Gastrocnemius medialis (tissue), 4 donors: ENCODE data around the gene NRF1. TPM values are rescaled to one million over a fixed set of nuclear protein-coding genes. Genes with fewer than 3 reads are reported as not detected.

Experiments
- ATAC-seq, 2 donors: fragments of 150-250 bp; one replicate each; pipeline ENCODE4 v1.9.1; 2016
- DNase-seq, 2 donors: peaks; one replicate each; pipeline ENCODE4 v3.0.0-alpha.2; 2019
- H3K27ac ChIP-seq, 4 donors: fragments of 200-600 bp; sonication (generic); 1 replicate in 1 of 4; 2 replicates in 3 of 4; pipeline ENCODE4 v1.5.1; 2016 to 2018; ENCODE audit warnings: mild to moderate bottlenecking in 2 of 4, moderate library complexity in 1 of 4
- H3K27me3 ChIP-seq, 3 donors: fragments of 200-600 bp; sonication (generic) in 2 of 3; 1 replicate in 1 of 3; 2 replicates in 2 of 3; pipeline versions ENCODE4 v1.5.1 to v1.6.0; 2016 to 2019; ENCODE audit warnings: mild to moderate bottlenecking in 1 of 3, moderate library complexity in 1 of 3
- H3K36me3 ChIP-seq, 2 donors: fragments of 200-600 bp; sonication (generic) in 1 of 2; one replicate each; pipeline ENCODE4 v1.5.1; 2017 to 2018
- H3K4me1 ChIP-seq, 2 donors: fragments of 200-600 bp; sonication (generic) in 1 of 2; one replicate each; pipeline ENCODE4 v1.5.1; 2016 to 2017; ENCODE audit warnings: mild to moderate bottlenecking in 2 of 2
- H3K4me3 ChIP-seq, 4 donors: fragments of 200-600 bp; sonication (generic) in 3 of 4; 1 replicate in 1 of 4; 2 replicates in 3 of 4; pipeline ENCODE4 v1.5.1; 2016 to 2019; ENCODE audit warnings: mild to moderate bottlenecking in 2 of 4
- H3K9me3 ChIP-seq, 3 donors: fragments of 200-600 bp; sonication (generic) in 2 of 3; 1 replicate in 1 of 3; 2 replicates in 2 of 3; pipeline ENCODE4 v1.5.1; 2016 to 2019
- POLR2A ChIP-seq, 2 donors: fragments of 450-650 bp; IDR thresholded peaks; one replicate each; pipeline ENCODE4 v1.6.1; 2017; ENCODE audit warnings: antibody characterized with exemption in 2 of 2, mild to moderate bottlenecking in 2 of 2, moderate library complexity in 2 of 2
- in situ Hi-C, 4 donors: fragments of 200-750 bp; cut with MboI; loops; one replicate each; pipeline versions ENCODE4 v1.15.0 to v1.8.0; 2017; ENCODE audit warnings: low sequenced_read_pairs in 4 of 4
- intact Hi-C: fragments of 100-400 bp; cut with DNase I; formaldehyde crosslinking; loops from one replicate; pipeline ENCODE4 v1.15.1; 2023; ENCODE audit warnings: low total_unique reads
- total RNA-seq, 4 donors: library from RNA; depleted of rRNA; stranded (reverse); fragments of >200 nt; gene quantifications; one replicate each; pipeline versions ENCODE4 v1.1.0 to v1.2.3, GENCODE V29; 2016
- TF ChIP-seq, protein P1 (sequence below), 5 experiments: fragments of 450-650 bp in 3 of 5; fragments of 200-600 bp in 2 of 5; sonication (generic) in 2 of 5; IDR thresholded peaks in 4 of 5; conservative IDR thresholded peaks in 1 of 5; 1 replicate in 4 of 5; 2 replicates in 1 of 5; pipeline ENCODE4 v1.5.1; 2016 to 2019; ENCODE audit warnings: antibody characterized with exemption in 5 of 5, mild to moderate bottlenecking in 3 of 5, moderate library complexity in 3 of 5

The NRF1 gene
- total RNA-seq, 4 donors from 2014 or later = 11.3 to 26.3 (median 18.0) TPM

- Histone ChIP-seq H3K27ac (no peak overlapping the region), H3K27me3 (no peaks in the 10 kb centered on the region), H3K9me3 (no peaks in the 10 kb centered on the region), H3K4me3 (no peak overlapping the region), H3K36me3 (no peaks in the 10 kb centered on the region), H3K4me1 (no peaks in the 10 kb centered on the region)
- intact Hi-C loops (no loop called here), in situ Hi-C loops (no loop called here)
- DNase-seq (no peak), ATAC-seq (no peak)
- no peak for TF ChIP-seq POLR2A (IDR thresholded peaks at IDR 0.05)
- TF ChIP-seq, protein P1, sequence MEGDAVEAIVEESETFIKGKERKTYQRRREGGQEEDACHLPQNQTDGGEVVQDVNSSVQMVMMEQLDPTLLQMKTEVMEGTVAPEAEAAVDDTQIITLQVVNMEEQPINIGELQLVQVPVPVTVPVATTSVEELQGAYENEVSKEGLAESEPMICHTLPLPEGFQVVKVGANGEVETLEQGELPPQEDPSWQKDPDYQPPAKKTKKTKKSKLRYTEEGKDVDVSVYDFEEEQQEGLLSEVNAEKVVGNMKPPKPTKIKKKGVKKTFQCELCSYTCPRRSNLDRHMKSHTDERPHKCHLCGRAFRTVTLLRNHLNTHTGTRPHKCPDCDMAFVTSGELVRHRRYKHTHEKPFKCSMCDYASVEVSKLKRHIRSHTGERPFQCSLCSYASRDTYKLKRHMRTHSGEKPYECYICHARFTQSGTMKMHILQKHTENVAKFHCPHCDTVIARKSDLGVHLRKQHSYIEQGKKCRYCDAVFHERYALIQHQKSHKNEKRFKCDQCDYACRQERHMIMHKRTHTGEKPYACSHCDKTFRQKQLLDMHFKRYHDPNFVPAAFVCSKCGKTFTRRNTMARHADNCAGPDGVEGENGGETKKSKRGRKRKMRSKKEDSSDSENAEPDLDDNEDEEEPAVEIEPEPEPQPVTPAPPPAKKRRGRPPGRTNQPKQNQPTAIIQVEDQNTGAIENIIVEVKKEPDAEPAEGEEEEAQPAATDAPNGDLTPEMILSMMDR (IDR thresholded peaks at IDR 0.05 in 4 of 5, conservative IDR thresholded peaks at IDR 0.05 in 1 of 5) = no peak
Observed at GRCh38 chr7:129769866-129770808, 158.6 kb downstream of the NRF1 start.

GRCh38 chr7:129771201-129771927, 159.8 kb downstream of the NRF1 start:
- in situ Hi-C loops (no loop called here), intact Hi-C loops (no loop called here)
- Histone ChIP-seq H3K4me3 (no peak overlapping the region), H3K9me3 (no peaks in the 10 kb centered on the region), H3K27ac (no peak overlapping the region), H3K4me1 (no peaks in the 10 kb centered on the region), H3K27me3 (no peaks in the 10 kb centered on the region), H3K36me3 (no peaks in the 10 kb centered on the region)
- ATAC-seq (no peak), DNase-seq (no peak)
- TF ChIP-seq, protein P1 (IDR thresholded peaks at IDR 0.05 in 4 of 5, conservative IDR thresholded peaks at IDR 0.05 in 1 of 5) = no peak
- no peak for TF ChIP-seq POLR2A (IDR thresholded peaks at IDR 0.05)

DNA sequence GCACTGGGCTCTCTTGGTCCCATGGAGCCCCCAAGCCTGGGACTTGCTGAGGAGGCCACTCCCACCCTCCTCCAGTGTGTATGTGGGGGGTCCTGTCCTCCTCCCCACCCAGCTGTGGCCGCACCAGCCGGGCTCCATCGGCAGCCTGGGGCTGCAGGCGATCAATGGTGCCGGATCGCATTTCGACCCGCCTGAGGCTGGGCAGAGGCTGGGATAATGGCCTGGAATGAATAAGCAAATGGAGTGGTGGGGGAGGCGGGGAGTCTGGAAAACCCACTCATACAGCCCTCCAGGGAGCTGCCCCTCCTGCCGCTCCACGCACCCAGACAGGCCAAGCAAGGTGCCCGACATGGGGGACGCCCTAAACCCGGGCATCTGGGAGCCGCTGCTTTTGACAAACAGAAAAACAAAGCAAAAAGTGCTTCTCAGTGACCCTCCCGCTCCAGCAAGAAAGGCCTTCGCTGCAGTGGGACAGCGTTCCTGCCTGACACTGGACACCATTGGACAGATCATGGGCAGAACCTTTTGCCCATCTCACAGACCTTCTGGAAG, 160.5 kb downstream of the NRF1 start:
- DNase-seq (no peak), ATAC-seq (no peak)
- Histone ChIP-seq H3K27ac (no peak overlapping the region), H3K9me3 (no peaks in the 10 kb centered on the region), H3K27me3 (no peaks in the 10 kb centered on the region), H3K4me3 (no peak overlapping the region), H3K4me1 (no peaks in the 10 kb centered on the region), H3K36me3 (no peaks in the 10 kb centered on the region)
- TF ChIP-seq POLR2A (IDR thresholded peaks at IDR 0.05) = no peak
- TF ChIP-seq, protein P1 (IDR thresholded peaks at IDR 0.05 in 4 of 5, conservative IDR thresholded peaks at IDR 0.05 in 1 of 5) = no peak
- in situ Hi-C loops = no loop called here
- intact Hi-C loops = no loop called here

DNA sequence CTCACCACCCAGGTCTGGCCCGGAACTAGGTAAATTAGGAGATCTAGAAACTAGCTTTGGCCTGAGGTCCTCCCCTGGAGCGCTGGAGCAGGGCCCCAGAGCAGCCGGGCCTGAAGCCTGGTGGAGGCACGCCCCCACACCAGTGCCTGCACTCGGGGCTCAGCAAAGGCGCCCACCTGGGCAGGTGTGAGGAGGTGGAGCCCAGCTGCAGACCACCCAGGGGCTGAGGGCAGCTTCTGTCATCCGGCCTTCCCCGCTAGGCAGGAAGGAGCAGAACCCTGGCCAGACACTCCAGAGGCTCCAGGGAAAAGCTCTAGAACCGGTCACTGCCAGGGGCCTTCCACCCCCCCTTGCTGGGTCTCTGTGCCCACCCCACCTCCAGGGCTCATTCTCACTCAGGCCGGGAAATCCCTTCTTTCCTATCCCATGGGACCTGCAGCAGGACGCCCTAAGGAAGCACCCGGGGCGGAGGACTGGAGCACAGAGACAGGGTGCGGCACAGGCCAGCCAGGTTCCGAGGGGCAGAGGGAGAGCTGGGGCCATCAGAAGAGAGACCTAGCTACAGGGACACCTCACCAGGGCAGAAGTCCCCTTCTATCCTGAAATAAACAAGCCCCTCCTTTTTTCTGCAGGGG, 161.2 kb downstream of the NRF1 start:
- Histone ChIP-seq H3K4me3 (no peak overlapping the region), H3K27me3 (peaks cover 2 to 7% (median 6%) of the 10 kb centered on the region in 3 donors), H3K9me3 (no peaks in the 10 kb centered on the region), H3K4me1 (no peaks in the 10 kb centered on the region), H3K27ac (no peak overlapping the region), H3K36me3 (no peaks in the 10 kb centered on the region)
- DNase-seq (no peak), ATAC-seq (no peak)
- intact Hi-C loops (no loop called here), in situ Hi-C loops (no loop called here)
- TF ChIP-seq, protein P1 (IDR thresholded peaks at IDR 0.05 in 4 of 5, conservative IDR thresholded peaks at IDR 0.05 in 1 of 5) = no peak
- no peak for TF ChIP-seq POLR2A (IDR thresholded peaks at IDR 0.05)
